ENCODE data around the gene FRY.

Gene FRY

DNA sequence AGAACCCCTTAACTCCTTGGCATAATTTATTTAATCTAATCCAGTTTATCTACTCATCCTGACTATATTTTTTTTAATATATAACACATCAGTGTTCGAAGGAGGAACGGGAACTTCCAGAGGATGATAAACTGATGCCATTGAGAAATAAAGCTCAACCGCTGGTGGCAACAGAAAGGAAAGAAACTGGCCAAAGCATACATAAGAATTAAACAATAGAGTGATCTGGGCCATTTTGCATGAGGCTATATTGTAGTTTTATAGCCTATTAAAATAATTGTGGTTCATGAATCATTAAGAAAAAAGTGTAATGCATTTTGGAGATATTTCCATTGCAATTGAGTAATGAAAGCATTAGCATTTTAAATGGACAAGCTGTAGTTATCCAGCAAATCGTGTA, 94.2 kb downstream of the FRY start:
- in situ Hi-C loops (cut with HindIII; ENCODE audit: low sequenced_read_pairs), result no loop called here

DNA sequence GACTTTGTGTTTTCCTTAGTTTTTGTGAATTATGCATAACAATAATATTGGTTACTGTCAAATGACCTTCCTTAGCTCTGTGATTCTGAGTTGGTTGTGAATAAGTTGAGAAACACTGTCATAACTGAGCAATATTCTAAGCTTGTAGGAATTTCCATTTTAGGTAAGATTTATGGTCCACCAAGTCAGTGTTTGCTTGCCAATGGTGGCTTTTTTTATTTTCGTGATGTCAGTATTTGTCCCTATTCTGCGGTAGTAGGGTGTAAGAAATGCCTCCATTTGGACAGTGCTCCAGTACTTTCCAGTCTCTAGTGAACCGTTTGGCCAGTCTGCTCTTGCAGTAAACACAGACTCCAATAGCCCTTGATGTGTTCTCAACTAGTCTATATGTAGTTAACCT, 94.7 kb downstream of the FRY start:
- in situ Hi-C loops (cut with HindIII; ENCODE audit: low sequenced_read_pairs), result no loop called here

DNA sequence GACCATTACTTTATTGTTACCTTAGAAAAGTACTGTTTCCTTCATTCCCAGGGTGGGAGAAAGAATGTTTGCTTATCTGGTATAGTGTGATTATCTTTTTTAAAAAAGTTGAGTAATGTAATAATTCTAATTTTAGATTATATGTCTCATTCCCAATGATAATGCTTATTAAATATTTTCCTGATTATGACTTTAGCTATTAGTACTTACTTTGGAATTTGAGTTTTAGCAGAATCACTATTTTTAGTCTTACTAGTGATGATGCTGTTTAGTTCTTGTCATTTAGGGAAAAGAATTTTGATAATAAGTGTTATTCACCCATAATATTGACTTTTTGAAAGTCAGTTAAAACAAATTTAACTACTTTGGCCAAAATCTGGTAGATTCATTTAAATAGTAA, 95.2 kb downstream of the FRY start:
- in situ Hi-C loops (cut with HindIII; ENCODE audit: low sequenced_read_pairs), result no loop called here

DNA sequence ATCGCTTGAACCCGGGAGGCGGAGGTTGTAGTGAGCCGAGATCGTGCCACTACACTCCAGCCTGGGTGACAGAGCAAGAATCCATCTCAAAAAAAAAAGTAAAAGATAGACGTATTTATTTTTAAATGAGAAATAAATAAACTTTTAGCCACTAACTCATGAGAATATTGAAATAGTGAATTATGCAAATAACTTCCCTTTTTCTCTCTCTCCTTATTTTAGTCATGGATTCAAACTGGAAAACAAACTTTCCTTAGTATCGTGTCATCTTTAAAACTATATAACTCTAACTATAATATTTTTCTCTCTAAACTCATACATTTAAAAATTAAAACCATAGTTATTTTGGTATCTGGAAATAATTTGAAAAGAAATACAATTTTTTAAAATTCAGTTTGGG, 96.1 kb downstream of the FRY start:
- in situ Hi-C loops (cut with HindIII; ENCODE audit: low sequenced_read_pairs), result no loop called here

DNA sequence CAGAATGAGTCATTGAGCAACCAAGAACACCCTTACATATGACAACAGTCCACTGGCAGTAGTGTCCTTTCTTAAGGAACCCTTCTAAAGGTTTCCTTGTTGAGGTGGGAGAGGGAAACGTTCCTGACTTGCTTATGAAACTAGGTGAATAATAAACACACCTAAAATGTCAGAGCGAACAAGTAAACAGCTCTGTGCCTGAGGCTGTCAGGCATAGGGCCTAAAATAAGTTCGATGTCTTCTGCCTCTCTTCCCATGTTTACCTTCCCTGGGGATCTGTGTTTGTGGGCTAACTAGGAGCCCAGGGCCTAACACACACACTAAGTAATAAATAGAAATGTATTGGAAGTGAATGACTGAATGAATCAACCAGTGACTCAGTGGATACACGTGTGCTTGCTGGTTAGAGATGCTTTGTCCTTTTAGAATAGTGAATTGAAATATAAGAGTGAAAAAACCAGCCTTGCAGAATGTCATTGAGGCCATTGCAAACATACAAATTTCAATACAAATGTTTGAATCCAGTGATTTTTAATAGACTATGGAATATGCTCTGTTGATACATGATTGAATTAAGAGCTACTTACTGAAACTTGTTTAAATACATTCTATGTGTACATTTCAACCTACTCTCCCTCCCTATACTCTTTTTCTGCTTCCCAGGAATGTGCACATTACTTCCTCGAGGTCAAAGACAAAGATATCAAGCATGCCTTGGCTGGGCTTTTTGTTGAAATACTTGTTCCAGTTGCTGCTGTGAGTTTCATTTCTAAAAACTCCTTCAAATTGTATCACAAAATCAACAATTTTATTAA, 102.9 kb downstream of the FRY start:
- in situ Hi-C loops (cut with HindIII; ENCODE audit: low sequenced_read_pairs), result no loop called here

DNA sequence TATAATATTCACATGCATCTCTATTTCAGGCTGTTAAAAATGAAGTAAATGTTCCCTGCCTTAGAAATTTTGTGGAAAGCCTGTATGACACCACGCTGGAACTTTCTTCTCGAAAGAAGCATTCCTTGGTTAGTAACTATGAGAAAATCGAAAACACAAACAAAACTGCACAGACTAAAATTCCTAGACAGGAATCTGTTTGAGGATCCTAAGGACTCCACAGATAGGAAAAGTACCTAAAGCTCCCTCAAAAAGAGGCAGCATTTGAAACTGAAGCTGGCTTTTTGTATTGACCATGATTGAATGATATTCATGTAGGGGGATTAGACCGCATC, 103.4 kb downstream of the FRY start:
- in situ Hi-C loops (cut with HindIII; ENCODE audit: low sequenced_read_pairs), result no loop called here

DNA sequence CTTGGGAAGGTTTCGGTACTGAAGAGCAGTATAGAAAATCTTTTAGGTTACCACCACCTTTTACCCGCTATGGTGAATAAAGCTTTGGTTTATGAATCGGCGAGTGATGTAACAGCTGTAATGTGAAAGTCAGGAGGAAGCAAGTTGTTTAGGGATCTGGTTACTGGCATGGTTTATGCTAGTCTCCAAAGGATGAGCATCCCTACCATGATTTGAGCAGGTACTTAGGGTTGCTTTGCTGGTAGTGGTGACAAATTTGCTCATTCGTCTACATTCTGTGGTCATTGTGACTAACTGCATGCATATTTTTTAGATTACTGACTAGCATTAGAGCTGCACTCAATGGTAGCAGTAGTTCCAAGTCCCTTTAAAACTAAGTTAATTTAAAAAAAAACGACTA, 104.1 kb downstream of the FRY start:
- in situ Hi-C loops (cut with HindIII; ENCODE audit: low sequenced_read_pairs), result no loop called here

DNA sequence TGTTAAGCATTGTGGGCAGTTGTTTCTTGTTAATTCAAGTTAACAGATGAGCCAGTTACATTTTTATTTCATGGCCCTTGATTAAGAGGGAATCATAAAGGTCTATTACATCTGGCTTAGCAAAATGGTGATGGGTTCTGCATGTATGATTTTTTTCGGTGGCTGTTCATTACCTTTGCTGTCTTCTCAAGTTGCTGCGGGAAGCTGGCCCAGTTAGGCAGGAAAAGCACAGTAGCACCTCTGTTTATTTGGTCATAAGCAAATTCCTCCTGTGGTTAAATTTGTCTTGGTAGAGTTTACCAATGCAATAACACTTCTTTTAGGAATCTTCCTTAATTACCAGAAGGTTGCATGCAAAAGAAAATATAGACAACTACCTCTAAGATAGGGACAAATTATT, 104.5 kb downstream of the FRY start:
- in situ Hi-C loops (cut with HindIII; ENCODE audit: low sequenced_read_pairs), result no loop called here

DNA sequence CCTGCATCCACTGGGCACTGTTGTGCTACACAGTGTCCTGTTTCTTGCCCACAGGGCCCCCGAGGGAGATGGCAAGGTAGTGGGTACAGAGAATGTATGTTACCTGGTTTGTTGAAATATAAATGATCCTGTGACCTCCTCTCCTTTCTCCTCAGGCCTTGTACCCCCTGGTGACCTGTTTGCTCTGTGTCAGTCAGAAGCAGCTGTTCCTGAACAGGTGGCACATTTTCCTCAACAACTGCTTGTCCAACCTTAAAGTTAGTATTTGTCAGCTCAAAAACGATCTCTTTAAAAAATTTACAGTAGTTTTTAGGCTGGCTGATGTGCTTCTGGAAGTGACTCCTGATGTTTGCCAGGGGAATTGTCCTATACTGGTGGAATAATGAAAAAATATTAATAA, 105.1 kb downstream of the FRY start:
- in situ Hi-C loops (cut with HindIII; ENCODE audit: low sequenced_read_pairs), result no loop called here

DNA sequence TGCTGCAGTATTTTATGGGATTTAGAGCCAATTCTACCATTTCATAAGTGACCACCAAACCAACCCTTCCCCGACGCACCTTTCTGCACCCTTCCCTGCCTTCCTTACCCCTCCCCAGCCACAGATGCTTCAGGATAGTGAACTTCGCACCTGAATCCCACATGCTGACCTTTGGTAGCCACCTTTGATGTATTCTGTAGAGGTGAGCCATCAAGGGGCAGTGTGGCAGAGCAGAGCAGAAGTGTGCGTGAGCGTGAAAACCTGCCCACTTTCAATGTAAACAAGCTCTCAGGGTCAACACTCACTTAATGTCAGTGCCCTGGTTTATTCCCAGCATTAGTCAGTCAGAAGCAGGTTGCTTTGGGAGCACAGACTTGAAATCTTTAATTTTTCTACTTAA, 107.7 kb downstream of the FRY start:
- in situ Hi-C loops (cut with HindIII; ENCODE audit: low sequenced_read_pairs), result no loop called here

DNA sequence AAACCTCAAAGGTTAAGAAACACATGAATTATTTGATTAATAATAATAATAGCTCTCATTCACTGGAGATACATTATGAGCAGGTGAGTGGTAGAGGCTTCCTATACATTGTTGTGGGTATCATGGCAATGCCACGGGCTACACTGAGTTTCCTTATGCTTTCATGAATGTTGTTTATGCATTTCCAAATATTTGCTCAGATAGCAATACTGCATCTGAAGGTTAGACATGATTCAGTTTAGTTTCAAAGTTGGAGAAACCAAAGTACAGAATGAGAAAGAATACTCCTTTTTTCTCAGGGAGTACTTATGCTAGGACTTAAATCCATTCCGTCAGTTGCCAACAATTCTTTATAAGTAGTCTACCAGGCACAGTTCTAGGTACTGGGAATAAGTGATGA, 108.5 kb downstream of the FRY start:
- in situ Hi-C loops (cut with HindIII; ENCODE audit: low sequenced_read_pairs), result no loop called here

DNA sequence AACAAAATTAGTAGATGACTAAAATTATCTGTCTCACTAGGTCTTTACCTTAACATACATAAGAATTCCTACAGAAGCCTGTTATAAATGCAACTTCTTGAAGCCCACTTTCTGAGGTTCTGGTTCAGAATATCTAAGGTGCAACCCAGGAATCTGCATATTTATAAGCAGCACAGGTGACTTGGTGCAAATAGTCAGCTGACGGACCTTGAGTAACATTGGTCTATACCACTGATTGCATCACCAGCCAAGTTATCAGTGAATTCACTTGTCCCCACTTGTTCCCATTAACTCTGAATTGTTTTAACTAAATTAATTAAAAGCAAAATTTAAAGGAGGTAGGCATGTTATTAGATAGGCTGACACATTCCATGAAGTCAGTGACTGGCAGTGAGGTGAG, 109.9 kb downstream of the FRY start:
- in situ Hi-C loops (cut with HindIII; ENCODE audit: low sequenced_read_pairs), result no loop called here

DNA sequence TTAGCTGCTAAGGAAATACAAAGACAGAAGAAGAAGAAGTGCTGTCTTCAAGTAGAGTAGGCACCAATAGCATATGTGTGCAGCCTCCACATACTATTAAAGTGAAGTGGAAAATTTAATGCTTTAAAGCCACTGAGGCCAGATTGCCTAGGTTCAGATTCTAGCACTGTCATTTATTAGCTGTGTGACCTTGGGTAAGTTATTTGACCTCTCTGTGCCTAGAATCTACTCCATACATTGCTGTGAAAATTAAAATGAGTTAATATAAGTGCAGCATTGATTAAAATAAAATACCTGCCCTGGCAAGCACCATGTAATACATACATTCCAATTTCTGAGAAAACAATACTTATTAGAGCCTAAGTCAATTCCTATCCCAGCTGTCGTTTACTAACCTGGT, 110.5 kb downstream of the FRY start:
- in situ Hi-C loops (cut with HindIII; ENCODE audit: low sequenced_read_pairs), result no loop called here

DNA sequence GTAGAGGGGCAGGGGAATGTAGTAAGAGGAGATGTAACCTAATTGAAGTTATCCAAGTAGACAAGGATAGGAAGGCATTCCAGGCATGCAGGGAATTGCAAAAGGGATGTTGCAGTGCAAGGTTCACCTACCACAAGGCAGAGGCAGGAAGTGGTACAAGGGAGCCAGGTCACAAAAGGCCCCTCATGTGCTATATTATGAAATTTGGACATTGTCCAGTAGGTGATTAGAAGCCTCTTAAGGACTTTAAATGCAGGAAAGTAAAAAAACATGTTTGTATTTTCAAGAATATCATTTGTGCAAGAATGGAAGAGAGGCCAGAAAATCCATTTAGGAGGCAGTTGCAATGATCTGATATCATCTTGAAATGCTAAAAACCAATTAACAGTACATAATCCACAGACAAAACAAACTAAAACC, 111.4 kb downstream of the FRY start:
- in situ Hi-C loops (cut with HindIII; ENCODE audit: low sequenced_read_pairs), result no loop called here

DNA sequence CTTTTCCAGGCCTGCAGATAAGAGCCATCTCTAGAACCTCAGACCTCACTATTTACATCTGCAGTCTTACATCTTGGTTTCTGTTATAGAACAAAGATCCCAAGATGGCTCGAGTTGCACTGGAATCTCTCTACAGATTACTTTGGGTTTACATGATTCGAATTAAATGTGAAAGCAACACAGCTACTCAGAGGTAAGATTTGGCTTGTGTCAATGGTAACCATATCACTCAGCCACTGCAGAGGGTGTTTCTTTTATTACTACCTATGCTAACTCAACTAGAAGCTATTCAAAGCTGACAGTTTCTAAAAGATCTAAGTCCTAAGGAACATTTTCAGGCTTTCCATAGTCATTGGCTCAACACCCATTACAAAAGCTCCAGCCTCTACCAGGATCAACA, 115.6 kb downstream of the FRY start:
- in situ Hi-C loops (cut with HindIII; ENCODE audit: low sequenced_read_pairs), result no loop called here

DNA sequence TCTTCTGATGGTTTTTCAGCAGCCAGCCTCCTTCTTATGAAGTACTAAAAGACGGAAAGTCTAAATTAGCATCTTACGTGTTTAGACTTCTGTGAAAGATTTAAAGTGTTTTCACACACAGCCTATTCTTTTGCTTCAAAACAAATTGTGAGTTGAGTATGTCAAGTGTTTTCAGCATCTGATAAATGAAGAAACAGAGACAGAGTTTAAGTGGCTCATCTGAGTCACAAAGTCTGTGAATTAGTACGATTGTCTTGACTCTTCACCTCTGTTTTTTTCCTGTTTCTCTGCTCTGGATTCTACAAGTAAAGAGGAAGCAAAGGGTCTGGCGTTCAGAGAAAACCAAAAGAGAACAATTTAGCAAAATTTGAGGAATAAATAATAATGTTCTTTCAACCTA, 116.4 kb downstream of the FRY start:
- in situ Hi-C loops (cut with HindIII; ENCODE audit: low sequenced_read_pairs), result no loop called here

DNA sequence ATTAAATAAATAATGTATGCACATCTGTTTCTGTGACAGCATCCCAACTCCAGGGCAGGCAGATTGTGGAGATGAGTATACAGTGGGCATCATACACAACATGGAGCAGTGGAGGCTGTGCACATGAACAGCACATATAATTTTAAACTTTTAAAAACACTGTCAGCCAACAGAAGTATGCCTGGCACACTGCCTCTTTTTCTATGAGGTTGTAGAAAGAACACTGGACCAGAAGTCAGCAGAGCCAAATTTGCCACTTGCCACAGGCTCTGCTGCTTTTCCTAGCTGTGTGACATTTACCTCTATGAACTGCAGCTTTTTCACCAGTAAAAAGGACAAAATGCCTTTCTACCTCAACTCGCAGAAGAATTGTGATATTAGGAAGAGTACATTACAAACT, 118.7 kb downstream of the FRY start:
- in situ Hi-C loops (cut with HindIII; ENCODE audit: low sequenced_read_pairs), result no loop called here

DNA sequence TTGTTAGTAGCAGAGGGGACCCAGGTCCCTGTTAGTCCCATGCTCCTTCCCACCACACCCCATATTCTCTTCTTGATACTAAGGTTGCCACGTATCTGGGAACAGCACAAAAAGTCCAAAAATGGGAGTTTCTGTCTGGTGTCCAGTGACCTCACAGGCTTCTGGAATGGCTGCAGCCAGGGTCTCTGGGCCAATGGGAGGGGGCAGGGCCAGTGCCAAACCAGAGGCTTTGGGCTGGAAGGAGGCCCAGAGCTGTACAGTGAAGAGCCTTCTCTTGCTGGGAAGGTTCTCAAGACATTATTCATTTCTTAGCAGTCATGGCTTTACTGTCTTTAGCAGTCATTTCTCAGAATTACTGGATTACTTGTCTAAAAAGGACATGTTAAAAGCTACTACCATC, 119.2 kb downstream of the FRY start:
- in situ Hi-C loops (cut with HindIII; ENCODE audit: low sequenced_read_pairs), result no loop called here

DNA sequence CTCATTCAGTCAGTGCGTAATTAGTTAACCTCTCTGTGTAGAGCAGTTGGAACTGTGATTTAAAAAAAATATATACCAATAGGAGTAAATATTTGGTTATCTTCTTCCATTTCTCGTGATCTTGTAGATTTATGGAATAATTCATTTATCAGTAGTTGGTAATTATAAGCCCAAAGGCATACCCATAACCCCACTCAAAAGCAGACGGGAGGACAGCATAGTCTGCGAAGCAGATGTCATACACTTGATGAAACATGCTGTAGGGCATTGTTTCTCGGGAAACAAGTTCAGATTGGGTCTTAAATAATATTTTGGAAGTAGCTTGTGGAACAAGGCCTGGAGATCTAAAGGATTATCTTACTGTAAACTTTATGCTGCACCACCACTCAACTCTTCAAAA, 119.7 kb downstream of the FRY start:
- in situ Hi-C loops (cut with HindIII; ENCODE audit: low sequenced_read_pairs), result no loop called here

DNA sequence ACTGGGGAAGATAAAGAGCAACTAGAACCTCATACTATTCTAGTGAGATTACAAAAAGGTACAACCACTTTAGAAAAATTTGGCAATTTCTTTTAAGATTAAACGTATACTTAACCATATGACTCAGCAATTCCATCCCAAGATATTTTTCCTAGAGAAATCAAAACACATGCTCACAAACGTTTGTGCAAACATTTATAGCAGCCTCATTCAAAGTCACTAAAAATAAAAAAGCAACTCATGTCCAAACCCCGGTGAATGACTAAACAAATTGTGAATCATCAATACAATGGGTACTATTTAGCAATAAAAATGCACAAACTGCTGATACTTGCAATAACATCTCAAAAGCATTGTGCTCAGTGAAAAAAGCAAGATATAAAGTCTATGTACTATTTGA, 121.5 kb downstream of the FRY start:
- in situ Hi-C loops (cut with HindIII; ENCODE audit: low sequenced_read_pairs), result no loop called here

DNA sequence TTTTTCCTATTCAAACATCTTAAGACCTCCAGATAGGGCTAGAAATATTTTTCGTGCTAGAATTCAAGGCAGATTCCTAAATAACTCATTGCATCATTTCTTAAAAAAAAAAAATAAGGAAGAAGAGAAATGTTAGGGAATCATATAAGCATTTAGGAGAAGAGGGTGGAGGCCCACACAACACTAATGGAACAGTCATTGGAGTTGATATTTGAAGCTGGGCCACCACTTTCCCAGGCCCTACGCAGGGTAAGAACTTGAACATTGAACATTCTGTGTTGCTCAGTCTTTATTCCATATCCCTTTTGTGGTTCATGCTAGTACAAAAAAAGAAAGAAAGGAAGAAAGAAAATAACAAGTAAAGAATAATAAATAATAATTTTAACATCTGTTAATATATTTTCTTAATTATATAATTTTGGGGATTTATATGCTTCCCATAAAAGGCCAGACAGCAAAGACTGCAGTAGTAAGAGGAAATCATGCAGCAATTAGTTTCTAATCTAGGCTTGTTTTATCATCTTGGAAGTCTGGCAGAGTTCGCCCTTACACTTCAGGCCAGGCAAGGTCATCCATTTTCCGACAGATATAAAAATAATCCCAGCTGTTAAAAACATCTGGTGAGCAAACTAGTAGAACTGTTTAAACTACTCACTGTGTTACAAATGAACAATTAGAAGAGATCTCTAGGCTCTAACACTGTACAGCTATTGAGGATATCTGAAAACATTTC, 127.7 kb downstream of the FRY start:
- in situ Hi-C loops (cut with HindIII; ENCODE audit: low sequenced_read_pairs), result no loop called here

DNA sequence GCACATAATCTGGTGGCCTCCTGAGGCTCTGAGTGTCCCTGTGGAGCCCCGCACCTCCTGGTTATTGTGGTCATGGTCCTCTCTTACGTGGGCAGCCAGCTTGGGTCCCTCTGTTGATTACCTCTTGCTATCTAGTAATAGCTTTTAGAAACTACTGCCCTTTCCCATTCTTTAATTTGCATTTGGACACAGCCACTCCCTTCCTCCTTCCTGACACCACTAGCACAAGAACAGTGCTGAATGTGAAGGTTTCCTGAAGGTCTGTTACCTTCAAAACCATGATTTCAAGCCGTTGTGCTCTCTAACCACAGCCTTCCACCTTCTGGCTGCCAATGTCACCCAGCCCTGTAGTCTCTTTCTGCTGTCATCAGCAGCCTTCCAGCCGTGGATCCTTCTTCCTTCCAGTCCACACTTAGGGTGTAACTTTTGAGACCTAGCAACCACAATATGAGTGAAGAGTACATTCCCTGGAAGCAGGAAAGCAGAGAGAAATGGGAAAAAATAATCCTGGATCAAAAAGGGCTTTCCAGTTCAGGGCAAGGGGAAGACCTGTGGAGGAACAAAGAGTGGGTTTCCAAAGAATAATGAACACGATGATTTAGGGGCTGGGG, 130.9 kb downstream of the FRY start:
- in situ Hi-C loops (cut with HindIII; ENCODE audit: low sequenced_read_pairs), result no loop called here

All from DLD1 (cell line).